ENCODE measurements around the gene MZT2B.

- TF ChIP-seq CTCF (conservative IDR thresholded peaks at IDR 0.05; ENCODE audit: low read length) (no peak), EZH2phosphoT487 (IDR thresholded peaks at IDR 0.05; ENCODE audit: borderline replicate concordance) (no peak)
These were observed 27.0 kb upstream of the MZT2B start for GRCh38 chr2:130154773-130155765.
